DND-41 (cell line): ENCODE data around the gene CACNA1I.

Experiments
- ATAC-seq: fragments of 200-7000 bp; cut with Tn5 transposase; 3 replicates; pipeline ENCODE4 v1.9.1; 2021; ENCODE audit warnings: low read depth; ENCODE audit not compliant: insufficient read depth
- DNase-seq: peaks from one replicate; pipeline ENCODE4 v3.0.0-alpha.2; 2020
- H2AFZ ChIP-seq: 2 replicates; pipeline ENCODE4 v1.6.0; 2012; ENCODE audit warnings: low read depth, low read length
- H3K27ac ChIP-seq: 2 replicates; pipeline ENCODE4 v1.5.1; 2012; ENCODE audit warnings: low read length, inconsistent platforms
- H3K27me3 ChIP-seq: fragments of 200-600 bp; sonication (generic); 2 replicates; pipeline ENCODE4 v1.6.0; 2012; ENCODE audit warnings: low read length, mild to moderate bottlenecking, inconsistent platforms; ENCODE audit not compliant: insufficient read depth, poor library complexity
- H3K36me3 ChIP-seq: 2 replicates; pipeline ENCODE4 v1.5.1; 2012; ENCODE audit warnings: low read length, inconsistent platforms; ENCODE audit not compliant: insufficient read depth
- H3K4me1 ChIP-seq: 2 replicates; pipeline ENCODE4 v1.5.1; 2012; ENCODE audit warnings: mild to moderate bottlenecking, low read length; ENCODE audit not compliant: insufficient read depth
- H3K4me2 ChIP-seq: 2 replicates; pipeline ENCODE4 v1.6.0; 2012; ENCODE audit warnings: mild to moderate bottlenecking, moderate library complexity, low read length, inconsistent platforms; ENCODE audit not compliant: insufficient read depth
- H3K4me3 ChIP-seq, 2 experiments: fragments of 200-600 bp in 1 of 2; shearing (Covaris generic) in 1 of 2; 2 replicates each; pipeline ENCODE4 v1.5.1; 2012 to 2016; ENCODE audit warnings: inconsistent platforms in 2 of 2, low read length in 2 of 2, mild to moderate bottlenecking in 2 of 2, low read depth in 1 of 2, moderate library complexity in 1 of 2
- H3K79me2 ChIP-seq: 2 replicates; pipeline ENCODE4 v1.6.0; 2012; ENCODE audit warnings: low read length, inconsistent platforms; ENCODE audit not compliant: insufficient read depth
- H3K9ac ChIP-seq: 2 replicates; pipeline ENCODE4 v1.6.0; 2012; ENCODE audit warnings: low read depth, mild to moderate bottlenecking, inconsistent platforms, low read length, moderate library complexity
- H3K9me3 ChIP-seq: 2 replicates; pipeline ENCODE4 v1.5.1; 2012; ENCODE audit warnings: low read length, moderate library complexity, mild to moderate bottlenecking, inconsistent platforms; ENCODE audit not compliant: insufficient read depth, severe bottlenecking
- H4K20me1 ChIP-seq: 2 replicates; pipeline ENCODE4 v1.6.0; 2012; ENCODE audit warnings: low read length; ENCODE audit not compliant: insufficient read depth
- EZH2 ChIP-seq: IDR thresholded peaks from 3 replicates; pipeline ENCODE4 v1.6.1; 2012; ENCODE audit warnings: borderline replicate concordance, low read depth, mild to moderate bottlenecking, moderate library complexity, low read length, inconsistent platforms; ENCODE audit not compliant: severe bottlenecking
- TF ChIP-seq, protein P1 (sequence below): IDR thresholded peaks from 2 replicates; pipeline ENCODE4 v1.5.1; 2012; ENCODE audit warnings: borderline replicate concordance, low read length, moderate library complexity, mild to moderate bottlenecking; ENCODE audit not compliant: poor library complexity, severe bottlenecking; ENCODE audit errors: extremely low read depth

Gene CACNA1I

DNA sequence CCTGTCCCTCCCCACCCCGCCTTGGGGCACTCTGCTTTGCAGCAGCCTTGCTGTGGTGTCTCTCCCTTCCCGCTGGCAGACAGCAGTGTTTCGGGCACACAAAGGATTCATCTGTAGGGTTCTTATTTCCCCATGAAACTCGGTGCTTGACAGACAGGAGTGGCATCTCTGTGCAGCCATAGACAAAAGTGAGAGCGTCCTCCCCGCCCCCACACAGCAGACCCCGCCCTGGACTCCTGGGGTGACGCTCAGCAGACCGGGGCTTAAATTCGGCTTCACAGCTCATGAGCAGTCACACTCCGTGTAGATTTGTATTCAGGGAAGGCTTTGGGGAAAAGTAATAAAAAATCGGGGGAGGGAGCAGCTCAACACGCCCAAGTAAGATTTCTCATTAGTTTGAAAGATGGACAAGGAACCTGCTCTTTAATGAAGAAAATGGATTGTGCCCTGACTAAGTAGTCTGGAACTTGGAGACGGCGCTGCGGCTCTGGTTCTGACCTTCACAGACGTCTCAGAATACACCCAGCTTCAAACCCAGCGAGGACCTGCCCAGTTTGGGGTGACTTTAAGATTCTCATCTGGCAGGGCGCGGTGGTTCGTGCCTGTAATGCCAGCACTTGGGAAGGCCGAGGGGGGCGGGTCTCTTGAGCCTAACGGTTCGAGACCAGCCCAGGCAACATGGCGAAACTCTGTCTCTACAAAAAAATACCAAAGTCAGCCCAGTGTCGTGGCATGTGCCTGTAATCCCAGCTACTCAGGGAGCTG lies 136.0 kb downstream of the CACNA1I start:
- Histone ChIP-seq H4K20me1 (no peaks in the 10 kb centered on the region), H2AFZ (no peak overlapping the region), H3K9ac (no peak overlapping the region), H3K36me3 (no peaks in the 10 kb centered on the region), H3K27ac (no peak overlapping the region), H3K4me1 (no peaks in the 10 kb centered on the region), H3K4me2 (no peak overlapping the region), H3K27me3 (no peaks in the 10 kb centered on the region), H3K4me3 (no peak overlapping the region), H3K9me3 (no peaks in the 10 kb centered on the region), H3K79me2 (no peaks in the 10 kb centered on the region)
- ATAC-seq (no peak), DNase-seq (no peak)
- TF ChIP-seq, protein P1, sequence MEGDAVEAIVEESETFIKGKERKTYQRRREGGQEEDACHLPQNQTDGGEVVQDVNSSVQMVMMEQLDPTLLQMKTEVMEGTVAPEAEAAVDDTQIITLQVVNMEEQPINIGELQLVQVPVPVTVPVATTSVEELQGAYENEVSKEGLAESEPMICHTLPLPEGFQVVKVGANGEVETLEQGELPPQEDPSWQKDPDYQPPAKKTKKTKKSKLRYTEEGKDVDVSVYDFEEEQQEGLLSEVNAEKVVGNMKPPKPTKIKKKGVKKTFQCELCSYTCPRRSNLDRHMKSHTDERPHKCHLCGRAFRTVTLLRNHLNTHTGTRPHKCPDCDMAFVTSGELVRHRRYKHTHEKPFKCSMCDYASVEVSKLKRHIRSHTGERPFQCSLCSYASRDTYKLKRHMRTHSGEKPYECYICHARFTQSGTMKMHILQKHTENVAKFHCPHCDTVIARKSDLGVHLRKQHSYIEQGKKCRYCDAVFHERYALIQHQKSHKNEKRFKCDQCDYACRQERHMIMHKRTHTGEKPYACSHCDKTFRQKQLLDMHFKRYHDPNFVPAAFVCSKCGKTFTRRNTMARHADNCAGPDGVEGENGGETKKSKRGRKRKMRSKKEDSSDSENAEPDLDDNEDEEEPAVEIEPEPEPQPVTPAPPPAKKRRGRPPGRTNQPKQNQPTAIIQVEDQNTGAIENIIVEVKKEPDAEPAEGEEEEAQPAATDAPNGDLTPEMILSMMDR: no peak
- no peak for TF ChIP-seq EZH2

DNA sequence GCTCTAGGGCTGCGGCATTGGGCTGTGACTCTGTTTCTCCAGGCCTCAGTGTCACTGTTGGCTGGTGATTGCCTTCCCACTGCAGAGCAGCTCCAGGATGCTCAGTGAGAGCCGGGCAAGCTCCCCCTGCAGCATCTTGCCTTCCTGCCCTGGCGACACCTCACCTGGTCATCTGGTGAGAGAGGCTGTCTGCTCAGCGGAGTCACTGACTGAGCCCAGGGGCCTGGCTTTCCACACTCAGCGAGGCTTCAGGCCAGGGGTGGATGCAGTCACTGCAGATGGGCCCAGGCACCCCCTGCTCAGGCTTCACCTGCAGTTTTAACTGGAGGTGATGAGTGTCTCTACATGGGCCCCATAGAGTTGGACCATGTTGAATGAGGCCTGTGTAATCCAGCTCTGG lies 136.8 kb downstream of the CACNA1I start:
- no peaks in the 10 kb centered on the region for H3K9me3 ChIP-seq
- H3K4me1 ChIP-seq: no peaks in the 10 kb centered on the region
- TF ChIP-seq, protein P1: no peak
- TF ChIP-seq EZH2: no peak
- H2AFZ ChIP-seq: no peak overlapping the region
- ATAC-seq (no peak), DNase-seq (no peak)
- no peaks in the 10 kb centered on the region for H3K36me3 ChIP-seq
- H3K79me2 ChIP-seq: no peaks in the 10 kb centered on the region
- H3K9ac ChIP-seq: no peak overlapping the region
- no peak overlapping the region for H3K4me3 ChIP-seq
- no peaks in the 10 kb centered on the region for H3K27me3 ChIP-seq
- H3K27ac ChIP-seq: no peak overlapping the region
- H4K20me1 ChIP-seq: no peaks in the 10 kb centered on the region
- no peak overlapping the region for H3K4me2 ChIP-seq

DNA sequence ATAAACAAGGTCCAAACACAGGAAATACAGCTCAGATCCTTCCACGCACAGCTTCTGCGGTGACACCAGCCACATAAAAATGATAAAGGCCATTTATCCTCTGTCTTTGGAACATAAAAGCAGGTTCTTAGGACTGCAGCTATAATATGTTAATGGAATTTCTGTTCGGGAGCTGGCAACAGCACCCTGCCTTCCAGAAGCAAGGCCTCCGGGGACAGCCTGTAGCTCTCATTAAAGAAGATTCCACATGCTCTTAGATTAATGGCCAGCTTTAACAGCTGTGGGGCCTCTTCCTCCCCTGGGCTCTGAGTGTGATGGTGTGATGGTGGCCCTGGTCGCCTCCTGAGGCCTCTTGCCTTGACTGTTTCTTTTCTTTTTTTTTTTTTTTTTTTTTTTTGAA lies 137.3 kb downstream of the CACNA1I start:
- Histone ChIP-seq H3K9ac (no peak overlapping the region), H2AFZ (no peak overlapping the region), H3K4me1 (no peaks in the 10 kb centered on the region), H3K4me3 (no peak overlapping the region), H3K9me3 (no peaks in the 10 kb centered on the region), H3K4me2 (no peak overlapping the region), H3K36me3 (no peaks in the 10 kb centered on the region), H4K20me1 (no peaks in the 10 kb centered on the region), H3K27ac (no peak overlapping the region), H3K27me3 (no peaks in the 10 kb centered on the region), H3K79me2 (no peaks in the 10 kb centered on the region)
- ATAC-seq (no peak), DNase-seq (no peak)
- TF ChIP-seq EZH2: no peak
- TF ChIP-seq, protein P1: no peak
